Caco-2 (cell line): ENCODE results near the gene MAZ. TPM values are rescaled to one million over a fixed set of nuclear protein-coding genes. Genes with fewer than 3 reads are reported as not detected.

Experiments
- BruUV-seq: library from RNA; stranded (reverse); fragments of 400-500 nt; replicated peaks from 2 replicates; lab custom pipeline; 2021; lab: Mats Ljungman, UMichigan
- CTCF ChIA-PET: fragments of 300-600 bp; sonication (Branson Sonifier 250); formaldehyde crosslinking; loops from one replicate; lab custom pipeline; 2022; ENCODE audit warnings: antibody characterized with exemption; lab: Charles Lee
- POLR2A ChIA-PET: fragments of 300-600 bp; sonication (Branson Sonifier 250); formaldehyde crosslinking; loops from one replicate; lab custom pipeline; 2022; ENCODE audit warnings: antibody characterized with exemption; lab: Charles Lee
- DNase-seq, 2 experiments: peaks; one replicate each; pipeline versions ENCODE4 v3.0.0 to v3.0.0-alpha.2; 2020 to 2022
- H3K27me3 ChIP-seq: replicated peaks from 2 replicates; pipeline ENCODE4 v1.6.0; 2011; ENCODE audit warnings: low read length; ENCODE audit not compliant: control insufficient read depth, insufficient read depth
- H3K36me3 ChIP-seq: 2 replicates; pipeline ENCODE4 v1.5.1; 2011; ENCODE audit warnings: low read length; ENCODE audit not compliant: control insufficient read depth, insufficient read depth
- H3K4me1 ChIP-seq: fragments of 250-450 bp; sonication (Bioruptor Pico); 2 replicates; pipeline ENCODE4 v1.5.1; 2020; ENCODE audit warnings: mild to moderate bottlenecking
- H3K4me3 ChIP-seq: 2 replicates; pipeline ENCODE4 v1.5.1; 2011; ENCODE audit warnings: low read depth, mild to moderate bottlenecking, control low read depth, low read length
- H3K9me3 ChIP-seq: fragments of 250-450 bp; sonication (Bioruptor Pico); 2 replicates; pipeline ENCODE4 v1.5.1; 2020; ENCODE audit warnings: mild to moderate bottlenecking, moderate library complexity
- H3K27ac Mint-ChIP-seq: one replicate; pipeline ENCODE4 v1.8.0; 2022; ENCODE audit warnings: mixed read lengths; ENCODE audit not compliant: unreplicated experiment
- H3K27me3 Mint-ChIP-seq: one replicate; pipeline ENCODE4 v1.8.0; 2022; ENCODE audit warnings: mixed read lengths; ENCODE audit not compliant: insufficient read depth, unreplicated experiment
- H3K36me3 Mint-ChIP-seq: one replicate; pipeline ENCODE4 v1.8.0; 2022; ENCODE audit warnings: mild to moderate bottlenecking, mixed read lengths; ENCODE audit not compliant: insufficient read depth, unreplicated experiment
- H3K4me1 Mint-ChIP-seq: one replicate; pipeline ENCODE4 v1.8.0; 2022; ENCODE audit warnings: low read depth, mixed read lengths; ENCODE audit not compliant: unreplicated experiment
- H3K4me3 Mint-ChIP-seq: one replicate; pipeline ENCODE4 v1.8.0; 2022; ENCODE audit warnings: mild to moderate bottlenecking, moderate library complexity, mixed read lengths; ENCODE audit not compliant: unreplicated experiment
- H3K9me3 Mint-ChIP-seq: one replicate; pipeline ENCODE4 v1.8.0; 2022; ENCODE audit warnings: mixed read lengths; ENCODE audit not compliant: unreplicated experiment
- intact Hi-C: fragments of 100-400 bp; cut with micrococcal nuclease; formaldehyde crosslinking; loops from one replicate; pipeline ENCODE4 v1.10.0; 2022; ENCODE audit not compliant: unreplicated experiment
- total RNA-seq: library from RNA; stranded (reverse); gene quantifications from 2 replicates; pipeline ENCODE4 v1.2.3, GENCODE V29; 2022
- TF ChIP-seq, protein P1 (sequence below), 2 experiments: fragments of 200-600 bp in 1 of 2; IDR thresholded peaks; 1 replicate in 1 of 2; 2 replicates in 1 of 2; pipeline versions ENCODE4 v1.5.1 to v1.8.0; 2011 to 2022; ENCODE audit warnings: antibody characterized with exemption in 1 of 2, control low read depth in 1 of 2, inconsistent platforms in 1 of 2, low read depth in 1 of 2, low read length in 1 of 2, mild to moderate bottlenecking in 1 of 2, moderate library complexity in 1 of 2; ENCODE audit not compliant: insufficient read depth in 1 of 2, severe bottlenecking in 1 of 2, unreplicated experiment in 1 of 2

The MAZ gene
- total RNA-seq, 1 experiment from 2014 or later: 317 TPM

GRCh38 chr16:29825145-29826044 lies 19.1 kb downstream of the MAZ start:
- Mint-ChIP-seq H3K27ac (peak overlapping the region; percentile 53), H3K9me3 (no peaks in the 10 kb centered on the region), H3K27me3 (no peaks in the 10 kb centered on the region), H3K36me3 (peaks cover 27% of the 10 kb centered on the region), H3K4me1 (peaks cover 21% of the 10 kb centered on the region), H3K4me3 (no peak overlapping the region)
- ChIA-PET POLR2A (no interaction called here), CTCF (interaction anchor here (1.5 to 1.9 kb wide), 2 partner anchors 9 to 23 kb away, joined by 3 to 7 read pairs; partner anchors contain the start of gene PAGR1)
- no peaks in the 10 kb centered on the region for H3K9me3 ChIP-seq
- TF ChIP-seq, protein P1, sequence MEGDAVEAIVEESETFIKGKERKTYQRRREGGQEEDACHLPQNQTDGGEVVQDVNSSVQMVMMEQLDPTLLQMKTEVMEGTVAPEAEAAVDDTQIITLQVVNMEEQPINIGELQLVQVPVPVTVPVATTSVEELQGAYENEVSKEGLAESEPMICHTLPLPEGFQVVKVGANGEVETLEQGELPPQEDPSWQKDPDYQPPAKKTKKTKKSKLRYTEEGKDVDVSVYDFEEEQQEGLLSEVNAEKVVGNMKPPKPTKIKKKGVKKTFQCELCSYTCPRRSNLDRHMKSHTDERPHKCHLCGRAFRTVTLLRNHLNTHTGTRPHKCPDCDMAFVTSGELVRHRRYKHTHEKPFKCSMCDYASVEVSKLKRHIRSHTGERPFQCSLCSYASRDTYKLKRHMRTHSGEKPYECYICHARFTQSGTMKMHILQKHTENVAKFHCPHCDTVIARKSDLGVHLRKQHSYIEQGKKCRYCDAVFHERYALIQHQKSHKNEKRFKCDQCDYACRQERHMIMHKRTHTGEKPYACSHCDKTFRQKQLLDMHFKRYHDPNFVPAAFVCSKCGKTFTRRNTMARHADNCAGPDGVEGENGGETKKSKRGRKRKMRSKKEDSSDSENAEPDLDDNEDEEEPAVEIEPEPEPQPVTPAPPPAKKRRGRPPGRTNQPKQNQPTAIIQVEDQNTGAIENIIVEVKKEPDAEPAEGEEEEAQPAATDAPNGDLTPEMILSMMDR (IDR thresholded peaks at IDR 0.05; ENCODE audit: insufficient read depth in 1 of 2, low read depth in 1 of 2, low read length in 1 of 2, severe bottlenecking in 1 of 2, unreplicated experiment in 1 of 2): no peak
- H3K27me3 ChIP-seq: no peaks in the 10 kb centered on the region
- peaks cover 53% of the 10 kb centered on the region for H3K4me1 ChIP-seq
- H3K4me3 ChIP-seq: no peak overlapping the region
- DNase-seq: no peak
- no TSS peak for BruUV-seq
- no peaks in the 10 kb centered on the region for H3K36me3 ChIP-seq
- intact Hi-C loops: no loop called here

DNA sequence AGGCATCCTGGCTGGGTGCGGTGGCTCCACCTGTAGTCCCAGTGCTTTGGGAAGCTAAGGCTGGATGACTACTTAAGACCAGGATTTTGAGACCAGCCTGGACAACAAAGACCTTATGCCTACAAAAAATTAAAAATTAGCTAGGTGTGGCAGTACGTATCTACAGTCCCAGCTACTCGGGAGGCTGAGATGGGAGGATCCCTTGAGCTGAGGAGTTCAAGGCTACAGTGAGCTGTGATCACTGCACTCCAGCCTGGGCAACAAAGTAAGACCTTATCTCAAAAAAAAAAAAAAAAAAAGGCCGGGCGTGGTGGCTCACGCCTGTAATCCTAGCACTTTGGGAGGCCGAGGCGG lies 20.0 kb downstream of the MAZ start:
- BruUV-seq: no TSS peak
- Mint-ChIP-seq H3K4me3 (no peak overlapping the region), H3K9me3 (no peaks in the 10 kb centered on the region), H3K36me3 (peaks cover 22% of the 10 kb centered on the region), H3K27ac (peak overlapping the region; percentile 83), H3K27me3 (no peaks in the 10 kb centered on the region), H3K4me1 (peaks cover 27% of the 10 kb centered on the region)
- TF ChIP-seq, protein P1 (IDR thresholded peaks at IDR 0.05; ENCODE audit: insufficient read depth in 1 of 2, low read depth in 1 of 2, low read length in 1 of 2, severe bottlenecking in 1 of 2, unreplicated experiment in 1 of 2): no peak
- ChIA-PET CTCF (interaction anchor here (1.0 to 1.5 kb wide), 2 partner anchors 17 to 23 kb away, joined by 3 to 7 read pairs; no protein-coding TSS in a partner anchor), POLR2A (no interaction called here)
- Histone ChIP-seq H3K4me1 (peaks cover 54% of the 10 kb centered on the region), H3K36me3 (no peaks in the 10 kb centered on the region), H3K4me3 (no peak overlapping the region), H3K9me3 (no peaks in the 10 kb centered on the region), H3K27me3 (no peaks in the 10 kb centered on the region)
- no peak for DNase-seq
- intact Hi-C loops: no loop called here

- no peaks in the 10 kb centered on the region for H3K27me3 Mint-ChIP-seq
- no peaks in the 10 kb centered on the region for H3K9me3 Mint-ChIP-seq
- H3K27me3 ChIP-seq: no peaks in the 10 kb centered on the region
- BruUV-seq: no TSS peak
- DNase-seq: no peak
- ChIA-PET POLR2A (no interaction called here), CTCF (no interaction called here)
- intact Hi-C loops: no loop called here
- H3K36me3 ChIP-seq: 0 out of 2 replicates have a peak, but pooled peaks cover 2% of the 10 kb centered on the region
- H3K4me3 ChIP-seq: no peak overlapping the region
- peaks cover 37% of the 10 kb centered on the region for H3K4me1 ChIP-seq
- TF ChIP-seq, protein P1 (IDR thresholded peaks at IDR 0.05; ENCODE audit: insufficient read depth in 1 of 2, low read depth in 1 of 2, low read length in 1 of 2, severe bottlenecking in 1 of 2, unreplicated experiment in 1 of 2): no peak
- peaks cover 24% of the 10 kb centered on the region for H3K36me3 Mint-ChIP-seq
- peak overlapping the region; percentile 59 for H3K4me3 Mint-ChIP-seq
- H3K4me1 Mint-ChIP-seq: peaks cover 20% of the 10 kb centered on the region
- H3K9me3 ChIP-seq: no peaks in the 10 kb centered on the region
- peak overlapping the region; percentile 89 for H3K27ac Mint-ChIP-seq
Measured at GRCh38 chr16:29830774-29831173, 24.4 kb downstream of the MAZ start.
